IMR-90 (cell line): ENCODE measurements around the gene MMD2. TPM values are rescaled to one million over a fixed set of nuclear protein-coding genes. Genes with fewer than 3 reads are reported as not detected.

Source experiments
- ATAC-seq: fragments of 200-7000 bp; cut with Tn5 transposase; 2 replicates; pipeline ENCODE4 v1.9.1; 2020; ENCODE audit warnings: low read depth, mild to moderate bottlenecking, moderate library complexity
- BruUV-seq: library from RNA; stranded (reverse); fragments of 400-500 nt; replicated peaks from 2 replicates; lab custom pipeline; 2021; lab: Mats Ljungman, UMichigan
- CTCF ChIA-PET: fragments of 300-600 bp; formaldehyde crosslinking; extraction: SDS; loops from one replicate; lab custom pipeline; 2021; ENCODE audit warnings: antibody characterized with exemption; lab: Yijun Ruan, JAX
- POLR2A ChIA-PET: fragments of 300-600 bp; sonication (Branson Sonifier 250); formaldehyde crosslinking; loops from one replicate; lab custom pipeline; 2022; ENCODE audit warnings: antibody characterized with exemption; ENCODE audit not compliant: unreplicated experiment; lab: Charles Lee
- DNase-seq: peaks from one replicate; pipeline ENCODE4 v3.0.0; 2013
- H2AFZ ChIP-seq: replicated peaks from 2 replicates; pipeline ENCODE3; 2013; ENCODE audit warnings: low read length, mild to moderate bottlenecking; ENCODE audit not compliant: poor library complexity
- H2AK5ac ChIP-seq: 2 replicates; pipeline ENCODE4 v1.6.1; 2013; ENCODE audit warnings: low read depth, low read length, inconsistent platforms
- H2AK9ac ChIP-seq: replicated peaks from 2 replicates; pipeline ENCODE3; 2013; ENCODE audit warnings: mild to moderate bottlenecking, low read depth, low read length, moderate library complexity; ENCODE audit not compliant: poor library complexity
- H2BK120ac ChIP-seq: 2 replicates; pipeline ENCODE4 v1.6.1; 2013; ENCODE audit warnings: low read depth, low read length, inconsistent platforms
- H2BK15ac ChIP-seq: 3 replicates; pipeline ENCODE4 v1.6.1; 2013; ENCODE audit warnings: low read depth, low read length, inconsistent platforms
- H2BK20ac ChIP-seq: 2 replicates; pipeline ENCODE4 v1.6.1; 2013; ENCODE audit warnings: low read depth, mild to moderate bottlenecking, inconsistent platforms, low read length, moderate library complexity
- H2BK5ac ChIP-seq: 2 replicates; pipeline ENCODE4 v1.6.1; 2013; ENCODE audit warnings: mild to moderate bottlenecking, low read depth, low read length, inconsistent platforms; ENCODE audit not compliant: poor library complexity, severe bottlenecking
- H3K14ac ChIP-seq: replicated peaks from 2 replicates; pipeline ENCODE4 v1.6.1; 2013; ENCODE audit warnings: low read depth, low read length, inconsistent platforms
- H3K18ac ChIP-seq: 2 replicates; pipeline ENCODE4 v1.6.1; 2013; ENCODE audit warnings: low read depth, low read length, control low read depth
- H3K23ac ChIP-seq: 2 replicates; pipeline ENCODE4 v1.6.1; 2013; ENCODE audit warnings: low read depth, low read length, inconsistent platforms
- H3K27ac ChIP-seq: 2 replicates; pipeline ENCODE4 v1.5.1; 2013; ENCODE audit warnings: mild to moderate bottlenecking, control low read depth, low read length; ENCODE audit not compliant: insufficient read depth
- H3K27me3 ChIP-seq: 2 replicates; pipeline ENCODE4 v1.6.1; 2013; ENCODE audit warnings: low read length; ENCODE audit not compliant: control insufficient read depth, insufficient read depth
- H3K36me3 ChIP-seq: 2 replicates; pipeline ENCODE4 v1.6.1; 2013; ENCODE audit warnings: low read length, mixed read lengths; ENCODE audit not compliant: control insufficient read depth, insufficient read depth
- H3K4ac ChIP-seq: 2 replicates; pipeline ENCODE4 v1.6.1; 2013; ENCODE audit warnings: low read depth, low read length, inconsistent platforms
- H3K4me1 ChIP-seq: 2 replicates; pipeline ENCODE4 v1.6.1; 2013; ENCODE audit warnings: low read length, mixed read lengths; ENCODE audit not compliant: control insufficient read depth, insufficient read depth
- H3K4me2 ChIP-seq: 2 replicates; pipeline ENCODE4 v1.6.1; 2013; ENCODE audit warnings: low read depth, mild to moderate bottlenecking, control low read depth, low read length, moderate library complexity
- H3K4me3 ChIP-seq: 2 replicates; pipeline ENCODE4 v1.5.1; 2013; ENCODE audit warnings: low read depth, mild to moderate bottlenecking, control low read depth, low read length, moderate library complexity; ENCODE audit not compliant: insufficient read depth
- H3K56ac ChIP-seq: 2 replicates; pipeline ENCODE4 v1.6.1; 2013; ENCODE audit warnings: low read length, inconsistent platforms; ENCODE audit not compliant: insufficient read depth; ENCODE audit errors: extremely low read depth
- H3K79me1 ChIP-seq, 2 experiments: 2 replicates each; pipeline ENCODE4 v1.6.1; 2013; ENCODE audit warnings: low read length in 2 of 2, inconsistent platforms in 1 of 2, low read depth in 1 of 2
- H3K9ac ChIP-seq: 2 replicates; pipeline ENCODE4 v1.6.1; 2013; ENCODE audit warnings: low read depth, low read length, control low read depth
- H3K9me1 ChIP-seq: 2 replicates; pipeline ENCODE4 v1.6.1; 2013; ENCODE audit warnings: low read length, inconsistent platforms; ENCODE audit not compliant: insufficient read depth
- H3K9me3 ChIP-seq: 2 replicates; pipeline ENCODE4 v1.6.1; 2013; ENCODE audit warnings: low read length; ENCODE audit not compliant: control insufficient read depth, insufficient read depth
- H4K20me1 ChIP-seq: 2 replicates; pipeline ENCODE4 v1.6.1; 2013; ENCODE audit warnings: low read length, inconsistent platforms; ENCODE audit not compliant: insufficient read depth
- H4K5ac ChIP-seq: 2 replicates; pipeline ENCODE4 v1.6.1; 2013; ENCODE audit warnings: mild to moderate bottlenecking, low read depth, low read length, control low read depth
- H4K8ac ChIP-seq, 2 experiments: 2 replicates each; pipeline ENCODE4 v1.6.1; 2013; ENCODE audit warnings: low read depth in 2 of 2, low read length in 2 of 2, control low read depth in 1 of 2, inconsistent platforms in 1 of 2
- H4K91ac ChIP-seq: 2 replicates; pipeline ENCODE4 v1.6.1; 2013; ENCODE audit warnings: low read depth, low read length, inconsistent platforms; ENCODE audit not compliant: insufficient read depth
- BHLHE40 ChIP-seq: fragments of 150-350 bp; IDR thresholded peaks from 2 replicates; pipeline ENCODE4 v1.6.1; 2016; ENCODE audit warnings: mild to moderate bottlenecking, low read depth, low read length
- CEBPB ChIP-seq: IDR thresholded peaks from 2 replicates; pipeline ENCODE4 v1.6.1; 2012; ENCODE audit warnings: low read depth, low read length, improper control_type of control experiment
- CHD1 ChIP-seq: IDR thresholded peaks from 2 replicates; pipeline ENCODE4 v1.6.1; 2012; ENCODE audit warnings: low read depth, low read length, improper control_type of control experiment
- FOS ChIP-seq: fragments of 150-350 bp; IDR thresholded peaks from 2 replicates; pipeline ENCODE4 v1.6.1; 2016; ENCODE audit warnings: low read depth, low read length
- MAFK ChIP-seq: IDR thresholded peaks from 2 replicates; pipeline ENCODE4 v1.6.1; 2012; ENCODE audit warnings: low read depth, low read length, improper control_type of control experiment
- MAZ ChIP-seq: IDR thresholded peaks from 2 replicates; pipeline ENCODE4 v1.6.1; 2012; ENCODE audit warnings: low read depth, mild to moderate bottlenecking, low read length, improper control_type of control experiment, moderate library complexity, borderline replicate concordance
- MXI1 ChIP-seq: IDR thresholded peaks from 2 replicates; pipeline ENCODE4 v1.6.1; 2012; ENCODE audit warnings: low read depth, mild to moderate bottlenecking, low read length, moderate library complexity, borderline replicate concordance
- NFE2L2 ChIP-seq: fragments of 150-350 bp; IDR thresholded peaks from 2 replicates; pipeline ENCODE4 v1.6.1; 2016; ENCODE audit warnings: low read depth, mild to moderate bottlenecking, low read length
- POLR2A ChIP-seq: IDR thresholded peaks from 2 replicates; pipeline ENCODE4 v1.6.1; 2012; ENCODE audit warnings: mild to moderate bottlenecking, low read depth, low read length
- RAD21 ChIP-seq: IDR thresholded peaks from 2 replicates; pipeline ENCODE4 v1.6.1; 2012; ENCODE audit warnings: low read length, improper control_type of control experiment
- RFX5 ChIP-seq: IDR thresholded peaks from 2 replicates; pipeline ENCODE4 v1.8.0; 2012; ENCODE audit warnings: low read depth, mild to moderate bottlenecking, low read length, moderate library complexity
- SMC3 ChIP-seq: fragments of 150-350 bp; IDR thresholded peaks from 2 replicates; pipeline ENCODE4 v1.6.1; 2016; ENCODE audit warnings: low read depth, mild to moderate bottlenecking, antibody characterized with exemption, low read length, moderate library complexity
- USF2 ChIP-seq: fragments of 150-350 bp; IDR thresholded peaks from 2 replicates; pipeline ENCODE4 v1.6.1; 2017; ENCODE audit warnings: mild to moderate bottlenecking, antibody characterized with exemption, low read length, low read depth
- WGBS, 2 experiments: methylation state at CpG; one replicate each; pipeline versions ENCODE4 v1.1.5 to v1.1.7; 2013; ENCODE audit warnings: missing lambda C conversion rate in 2 of 2; ENCODE audit not compliant: insufficient read length in 1 of 2; ENCODE audit errors: extremely low coverage in 2 of 2; 5-methylcytosine and 5-hydroxymethylcytosine counted together
- dilution Hi-C: fragments of 300-500 bp; cut with HindIII; formaldehyde crosslinking; loops from one replicate; pipeline ENCODE4 v1.14.3; 2018; ENCODE audit warnings: low sequenced_read_pairs; ENCODE audit not compliant: unreplicated experiment
- in situ Hi-C: fragments of 300-500 bp; cut with MboI; formaldehyde crosslinking; loops from 3 replicates; pipeline ENCODE4 v1.14.3; 2019; ENCODE audit warnings: low sequenced_read_pairs, inconsistent platforms, mixed read lengths
- intact Hi-C: fragments of 100-400 bp; cut with micrococcal nuclease; formaldehyde crosslinking; loops from 2 replicates; pipeline ENCODE4 v1.10.0; 2022
- polyA plus RNA-seq, 3 experiments: library from polyadenylated mRNA; depleted of rRNA; stranded (reverse); fragments of >200 nt; gene quantifications; 2 replicates each; pipeline ENCODE4 v1.2.3, GENCODE V29; 2012; ENCODE audit warnings: low replicate concordance in 1 of 3
- total RNA-seq: library from RNA; depleted of rRNA; stranded (reverse); fragments of >200 nt; gene quantifications from 2 replicates; pipeline ENCODE4 v1.2.3, GENCODE V29; 2012
- TF ChIP-seq, protein P1 (sequence below): conservative IDR thresholded peaks from 2 replicates; pipeline ENCODE4 v1.5.1; 2012; ENCODE audit warnings: mild to moderate bottlenecking, low read depth, low read length, improper control_type of control experiment

Gene MMD2
- total and polyA plus RNA-seq, 2 of the 4 experiments (the other 2 are of a cell fraction): not detected

DNA sequence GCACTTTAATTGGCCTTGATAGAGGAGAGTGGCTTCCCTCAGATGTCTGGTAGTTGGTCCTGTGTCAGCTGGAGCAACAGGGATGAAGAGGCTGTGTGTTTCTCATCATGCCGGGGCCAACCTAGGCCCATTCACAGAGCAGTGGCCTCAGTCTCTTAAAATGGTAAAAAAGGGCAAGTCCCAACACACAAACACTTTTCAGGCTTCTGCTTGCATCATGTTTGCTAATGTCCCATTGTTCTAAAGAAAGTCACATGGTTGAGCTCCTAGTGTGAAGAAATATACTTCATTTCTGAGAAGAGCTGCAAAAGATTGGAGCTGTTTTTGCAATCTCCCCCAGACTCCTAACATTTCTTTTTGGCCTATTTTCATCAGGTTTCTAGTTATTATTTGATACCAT, 46.1 kb upstream of the MMD2 start:
- no peaks in the 10 kb centered on the region; a peak in 3 of 4 replicates for H3K79me1 ChIP-seq
- no peak overlapping the region for H3K14ac ChIP-seq
- no peak overlapping the region for H3K4me3 ChIP-seq
- H2AK5ac ChIP-seq: no peak overlapping the region
- dilution Hi-C loops: no loop called here
- no peak for TF ChIP-seq BHLHE40
- TF ChIP-seq CEBPB: no peak
- TF ChIP-seq MAFK: no peak
- TF ChIP-seq FOS: no peak
- TF ChIP-seq MXI1: no peak
- TF ChIP-seq CHD1: no peak
- no peak for TF ChIP-seq MAZ
- no peak for TF ChIP-seq USF2
- no peak for TF ChIP-seq RFX5
- TF ChIP-seq POLR2A: no peak
- no peak for TF ChIP-seq RAD21
- TF ChIP-seq NFE2L2: no peak
- TF ChIP-seq SMC3: no peak
- TF ChIP-seq, protein P1, sequence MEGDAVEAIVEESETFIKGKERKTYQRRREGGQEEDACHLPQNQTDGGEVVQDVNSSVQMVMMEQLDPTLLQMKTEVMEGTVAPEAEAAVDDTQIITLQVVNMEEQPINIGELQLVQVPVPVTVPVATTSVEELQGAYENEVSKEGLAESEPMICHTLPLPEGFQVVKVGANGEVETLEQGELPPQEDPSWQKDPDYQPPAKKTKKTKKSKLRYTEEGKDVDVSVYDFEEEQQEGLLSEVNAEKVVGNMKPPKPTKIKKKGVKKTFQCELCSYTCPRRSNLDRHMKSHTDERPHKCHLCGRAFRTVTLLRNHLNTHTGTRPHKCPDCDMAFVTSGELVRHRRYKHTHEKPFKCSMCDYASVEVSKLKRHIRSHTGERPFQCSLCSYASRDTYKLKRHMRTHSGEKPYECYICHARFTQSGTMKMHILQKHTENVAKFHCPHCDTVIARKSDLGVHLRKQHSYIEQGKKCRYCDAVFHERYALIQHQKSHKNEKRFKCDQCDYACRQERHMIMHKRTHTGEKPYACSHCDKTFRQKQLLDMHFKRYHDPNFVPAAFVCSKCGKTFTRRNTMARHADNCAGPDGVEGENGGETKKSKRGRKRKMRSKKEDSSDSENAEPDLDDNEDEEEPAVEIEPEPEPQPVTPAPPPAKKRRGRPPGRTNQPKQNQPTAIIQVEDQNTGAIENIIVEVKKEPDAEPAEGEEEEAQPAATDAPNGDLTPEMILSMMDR: no peak
- no TSS peak for BruUV-seq
- H3K36me3 ChIP-seq: peaks cover 13% of the 10 kb centered on the region
- CTCF ChIA-PET: no interaction called here
- H3K4me1 ChIP-seq: no peaks in the 10 kb centered on the region
- H3K4me2 ChIP-seq: no peak overlapping the region
- H3K9ac ChIP-seq: no peak overlapping the region
- no peak overlapping the region for H3K23ac ChIP-seq
- H3K4ac ChIP-seq: no peak overlapping the region
- no peak overlapping the region for H2BK5ac ChIP-seq
- DNase-seq (no peak), ATAC-seq (no peak)
- H4K8ac ChIP-seq: no peak overlapping the region
- no peaks in the 10 kb centered on the region for H4K20me1 ChIP-seq
- H4K91ac ChIP-seq: no peak overlapping the region
- no peak overlapping the region for H2BK120ac ChIP-seq
- in situ Hi-C loops: no loop called here
- no CpG with 5 or more reads among the region's 1 CpG for WGBS, 2 experiments
- no peak overlapping the region for H2BK15ac ChIP-seq
- no peak overlapping the region for H3K18ac ChIP-seq
- H3K27me3 ChIP-seq: no peaks in the 10 kb centered on the region
- no peaks in the 10 kb centered on the region for H3K9me1 ChIP-seq
- POLR2A ChIA-PET: no interaction called here
- no peak overlapping the region for H3K56ac ChIP-seq
- H2AFZ ChIP-seq: no peak overlapping the region
- intact Hi-C loops: no loop called here
- H2AK9ac ChIP-seq: no peak overlapping the region
- no peak overlapping the region for H4K5ac ChIP-seq
- no peaks in the 10 kb centered on the region for H3K9me3 ChIP-seq
- no peak overlapping the region for H2BK20ac ChIP-seq
- H3K27ac ChIP-seq: no peak overlapping the region
